GM12878 (cell line): ENCODE measurements around the gene ANO9. TPM values are rescaled to one million over a fixed set of nuclear protein-coding genes. Genes with fewer than 3 reads are reported as not detected.

Experiments
- ATAC-seq: fragments of 200-7000 bp; cut with Tn5 transposase; 3 replicates; pipeline ENCODE4 v1.9.1; 2020; ENCODE audit warnings: mild to moderate bottlenecking, moderate library complexity
- BruUV-seq: library from RNA; stranded (reverse); fragments of 400-500 nt; replicated peaks from 2 replicates; lab custom pipeline; 2021; lab: Mats Ljungman, UMichigan
- CTCF ChIA-PET: fragments of 300-600 bp; sonication (Branson Sonifier 250); formaldehyde crosslinking; extraction: SDS; loops from one replicate; lab custom pipeline; 2021; ENCODE audit warnings: inconsistent platforms; lab: Yijun Ruan, JAX
- POLR2A ChIA-PET: fragments of 350-600 bp; formaldehyde crosslinking; extraction: SDS; loops from one replicate; lab custom pipeline; 2021; ENCODE audit warnings: inconsistent platforms; lab: Charles Lee
- RAD21 ChIA-PET: fragments of 300-600 bp; sonication (Branson Sonifier 250); formaldehyde crosslinking; loops from one replicate; lab custom pipeline; 2023; ENCODE audit warnings: antibody characterized with exemption; ENCODE audit not compliant: unreplicated experiment; lab: Charles Lee
- SMC1A ChIA-PET: fragments of 300-600 bp; sonication (Branson Sonifier 250); formaldehyde crosslinking; loops from one replicate; lab custom pipeline; 2023; ENCODE audit not compliant: unreplicated experiment, uncharacterized antibody; lab: Charles Lee
- DNase-seq: peaks from one replicate; pipeline ENCODE4 v3.0.0-alpha.2; 2011; ENCODE audit warnings: low read depth, low spot score
- FAIRE-seq: peaks from 3 replicates; lab custom pipeline; 2011; peaks lifted over from hg19 to GRCh38; lab: Jason Lieb, UNC
- H2AFZ ChIP-seq: 2 replicates; pipeline ENCODE4 v1.6.0; 2011; ENCODE audit warnings: low read depth, low read length, control low read depth; ENCODE audit not compliant: control insufficient read depth
- H3K27ac ChIP-seq: 2 replicates; pipeline ENCODE4 v1.5.1; 2011; ENCODE audit warnings: control low read depth; ENCODE audit not compliant: control insufficient read depth, insufficient read depth
- H3K27me3 ChIP-seq, 2 experiments: replicated peaks in 1 of 2; 2 replicates each; pipeline versions ENCODE4 v1.6.0 to v1.6.1; 2011; ENCODE audit warnings: low read length in 1 of 2; ENCODE audit not compliant: control insufficient read depth in 2 of 2, insufficient read depth in 2 of 2
- H3K36me3 ChIP-seq, 2 experiments: 2 replicates each; pipeline ENCODE4 v1.5.1; 2011; ENCODE audit warnings: low read length in 1 of 2; ENCODE audit not compliant: control insufficient read depth in 2 of 2, insufficient read depth in 2 of 2
- H3K4me1 ChIP-seq: 2 replicates; pipeline ENCODE4 v1.6.1; 2011; ENCODE audit warnings: mild to moderate bottlenecking, low read length, moderate library complexity, mixed read lengths; ENCODE audit not compliant: control insufficient read depth, insufficient read depth
- H3K4me2 ChIP-seq: 2 replicates; pipeline ENCODE4 v1.6.0; 2011; ENCODE audit warnings: control low read depth; ENCODE audit not compliant: control insufficient read depth, insufficient read depth
- H3K4me3 ChIP-seq: fragments of 200-600 bp; sonication (generic); 2 replicates; pipeline ENCODE4 v1.5.1; 2016
- H3K79me2 ChIP-seq: 2 replicates; pipeline ENCODE4 v1.6.0; 2011; ENCODE audit warnings: low read length; ENCODE audit not compliant: control insufficient read depth, insufficient read depth
- H3K9ac ChIP-seq: 2 replicates; pipeline ENCODE4 v1.8.0; 2011; ENCODE audit warnings: low read length, control low read depth, mixed read lengths; ENCODE audit not compliant: control insufficient read depth, insufficient read depth
- H3K9me3 ChIP-seq: replicated peaks from 3 replicates; pipeline ENCODE4 v1.5.1; 2011; ENCODE audit warnings: mild to moderate bottlenecking, low read length; ENCODE audit not compliant: control insufficient read depth, insufficient read depth
- H4K20me1 ChIP-seq: 2 replicates; pipeline ENCODE4 v1.6.0; 2011; ENCODE audit not compliant: control insufficient read depth, insufficient read depth
- ASH2L ChIP-seq: fragments of 300-600, 200-600 bp; sonication (generic); IDR thresholded peaks from 2 replicates; pipeline ENCODE4 v1.6.1; 2017; ENCODE audit warnings: low read depth, mild to moderate bottlenecking, borderline replicate concordance
- BACH1 ChIP-seq: fragments of 450-650 bp; IDR thresholded peaks from 2 replicates; pipeline ENCODE4 v1.6.1; 2017; ENCODE audit warnings: mild to moderate bottlenecking, borderline replicate concordance
- EGR1 ChIP-seq, 2 experiments: IDR thresholded peaks; 1 replicate in 1 of 2; 2 replicates in 1 of 2; pipeline ENCODE4 v1.6.1; 2011 to 2012; ENCODE audit warnings: low read depth in 2 of 2, low read length in 2 of 2, borderline replicate concordance in 1 of 2, mild to moderate bottlenecking in 1 of 2, moderate library complexity in 1 of 2
- HDAC2 ChIP-seq: fragments of 200-600 bp; sonication (generic); IDR thresholded peaks from 2 replicates; pipeline ENCODE4 v1.6.1; 2017
- HDAC6 ChIP-seq: fragments of 200-600 bp; sonication (generic); IDR thresholded peaks from one replicate; pipeline ENCODE4 v1.8.0; 2017; ENCODE audit warnings: antibody characterized with exemption; ENCODE audit not compliant: unreplicated experiment
- KDM1A ChIP-seq: fragments of 200-600 bp; sonication (generic); IDR thresholded peaks from 2 replicates; pipeline ENCODE4 v1.6.1; 2016; ENCODE audit warnings: borderline replicate concordance
- REST ChIP-seq: IDR thresholded peaks from 2 replicates; pipeline ENCODE4 v1.6.1; 2012; ENCODE audit warnings: mild to moderate bottlenecking, low read depth, low read length
- RFX5 ChIP-seq: IDR thresholded peaks from 2 replicates; pipeline ENCODE4 v1.6.1; 2011; ENCODE audit warnings: low read depth, low read length, improper control_type of control experiment
- WGBS: methylation state at CpG from one replicate; pipeline ENCODE4 v1.1.6; 2016; ENCODE audit warnings: low lambda C conversion rate; ENCODE audit not compliant: insufficient replicate concordance, insufficient coverage; ENCODE audit errors: missing lambda C conversion rate; 5-methylcytosine and 5-hydroxymethylcytosine counted together
- in situ Hi-C: fragments of 300-500 bp; cut with MboI; formaldehyde crosslinking; loops from 9 replicates; pipeline ENCODE4 v1.14.3; 2018; ENCODE audit warnings: mixed read lengths
- intact Hi-C: fragments of 100-400 bp; cut with micrococcal nuclease; formaldehyde crosslinking; loops from one replicate; pipeline ENCODE4 v1.14.2; 2022; ENCODE audit not compliant: unreplicated experiment
- polyA plus RNA-seq, 11 experiments: library from polyadenylated mRNA; depleted of rRNA in 4 of 11; unstranded in 6 of 11; stranded (reverse) in 5 of 11; fragments of >200 nt; fragmentation: Nextera tagmentation in 4 of 11; fragmentation: Illumina TruSeq in 1 of 11; extraction: Ambion mirVana in 4 of 11; extraction: Trizol in 1 of 11; gene quantifications; 1 replicate in 1 of 11; 2 replicates in 10 of 11; pipeline versions ENCODE4 v1.2.1 to v1.2.3, GENCODE V29; 2011 to 2016; ENCODE audit warnings: inconsistent platforms in 2 of 11, missing spikeins in 2 of 11, low read depth in 1 of 11
- total RNA-seq, 4 experiments: library from RNA; depleted of rRNA in 3 of 4; stranded (reverse); fragments of >200 nt in 3 of 4; fragmentation: Illumina TruSeq in 1 of 4; extraction: Trizol in 1 of 4; gene quantifications; 2 replicates each; pipeline versions ENCODE4 v1.2.1 to v1.2.3, GENCODE V29; 2013 to 2021
- TF ChIP-seq, protein P1 (sequence below): fragments of 450-650 bp; IDR thresholded peaks from 2 replicates; pipeline ENCODE4 v1.6.1; 2017; ENCODE audit warnings: mild to moderate bottlenecking, moderate library complexity

Gene ANO9
- total and polyA plus RNA-seq, 10 of the 15 experiments (the other 5 are each of a cell fraction or from before 2014, with no cell fraction given), result 0.21 to 42.3 (median 12.0) TPM

DNA sequence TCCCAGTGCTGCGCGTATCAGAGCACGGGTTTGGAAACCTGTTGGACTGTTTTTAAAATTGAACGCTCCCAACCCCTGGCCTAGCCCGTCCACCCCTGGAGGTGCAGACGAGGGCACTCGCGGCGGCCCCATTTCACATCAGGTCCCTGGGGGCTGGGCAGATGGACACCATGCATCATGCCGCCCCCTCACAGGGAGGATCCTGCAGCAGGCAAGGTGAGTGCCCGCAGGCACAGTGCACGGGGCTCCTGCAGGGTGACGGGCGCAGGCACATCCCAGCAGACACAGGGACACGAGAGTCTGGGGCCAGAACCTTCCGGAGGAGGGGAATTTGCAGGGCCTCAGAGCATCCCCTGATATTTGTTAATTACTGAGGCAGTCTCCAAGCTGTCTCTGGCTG is 7.3 kb downstream of the ANO9 start:
- no peaks in the 10 kb centered on the region for H4K20me1 ChIP-seq
- TF ChIP-seq, protein P1, sequence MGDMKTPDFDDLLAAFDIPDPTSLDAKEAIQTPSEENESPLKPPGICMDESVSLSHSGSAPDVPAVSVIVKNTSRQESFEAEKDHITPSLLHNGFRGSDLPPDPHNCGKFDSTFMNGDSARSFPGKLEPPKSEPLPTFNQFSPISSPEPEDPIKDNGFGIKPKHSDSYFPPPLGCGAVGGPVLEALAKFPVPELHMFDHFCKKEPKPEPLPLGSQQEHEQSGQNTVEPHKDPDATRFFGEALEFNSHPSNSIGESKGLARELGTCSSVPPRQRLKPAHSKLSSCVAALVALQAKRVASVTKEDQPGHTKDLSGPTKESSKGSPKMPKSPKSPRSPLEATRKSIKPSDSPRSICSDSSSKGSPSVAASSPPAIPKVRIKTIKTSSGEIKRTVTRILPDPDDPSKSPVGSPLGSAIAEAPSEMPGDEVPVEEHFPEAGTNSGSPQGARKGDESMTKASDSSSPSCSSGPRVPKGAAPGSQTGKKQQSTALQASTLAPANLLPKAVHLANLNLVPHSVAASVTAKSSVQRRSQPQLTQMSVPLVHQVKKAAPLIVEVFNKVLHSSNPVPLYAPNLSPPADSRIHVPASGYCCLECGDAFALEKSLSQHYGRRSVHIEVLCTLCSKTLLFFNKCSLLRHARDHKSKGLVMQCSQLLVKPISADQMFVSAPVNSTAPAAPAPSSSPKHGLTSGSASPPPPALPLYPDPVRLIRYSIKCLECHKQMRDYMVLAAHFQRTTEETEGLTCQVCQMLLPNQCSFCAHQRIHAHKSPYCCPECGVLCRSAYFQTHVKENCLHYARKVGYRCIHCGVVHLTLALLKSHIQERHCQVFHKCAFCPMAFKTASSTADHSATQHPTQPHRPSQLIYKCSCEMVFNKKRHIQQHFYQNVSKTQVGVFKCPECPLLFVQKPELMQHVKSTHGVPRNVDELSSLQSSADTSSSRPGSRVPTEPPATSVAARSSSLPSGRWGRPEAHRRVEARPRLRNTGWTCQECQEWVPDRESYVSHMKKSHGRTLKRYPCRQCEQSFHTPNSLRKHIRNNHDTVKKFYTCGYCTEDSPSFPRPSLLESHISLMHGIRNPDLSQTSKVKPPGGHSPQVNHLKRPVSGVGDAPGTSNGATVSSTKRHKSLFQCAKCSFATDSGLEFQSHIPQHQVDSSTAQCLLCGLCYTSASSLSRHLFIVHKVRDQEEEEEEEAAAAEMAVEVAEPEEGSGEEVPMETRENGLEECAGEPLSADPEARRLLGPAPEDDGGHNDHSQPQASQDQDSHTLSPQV, result no peak
- TF ChIP-seq EGR1 (IDR thresholded peaks at IDR 0.05; ENCODE audit: borderline replicate concordance in 1 of 2, low read depth in 2 of 2, low read length in 2 of 2) (no peak), HDAC2 (no peak), REST (no peak), ASH2L (no peak), KDM1A (no peak), BACH1 (no peak), RFX5 (no peak), HDAC6 (no peak)
- TF ChIP-seq, all 136 proteins: peak for 0
- no TSS peak for BruUV-seq
- no peak for ATAC-seq
- no peak overlapping the region for H3K4me3 ChIP-seq
- no peak for FAIRE-seq
- WGBS, result 76% methylated on average over 16 of the region's 16 CpGs
- no peaks in the 10 kb centered on the region; the same call in 1 of the 2 replicates for H3K4me1 ChIP-seq
- in situ Hi-C loops (no loop called here), intact Hi-C loops (no loop called here)
- H3K27ac ChIP-seq, result no peak overlapping the region
- CTCF ChIA-PET, result no interaction called here
- H3K4me2 ChIP-seq, result no peak overlapping the region
- no peaks in the 10 kb centered on the region; a peak in 1 of 4 replicates for H3K36me3 ChIP-seq
- no peaks in the 10 kb centered on the region for H3K79me2 ChIP-seq
- RAD21 ChIA-PET, result no interaction called here
- POLR2A ChIA-PET, result no interaction called here
- SMC1A ChIA-PET, result no interaction called here
- H3K27me3 ChIP-seq, result no peaks in the 10 kb centered on the region
- DNase-seq, result no peak
- H3K9me3 ChIP-seq, result no peaks in the 10 kb centered on the region
- H2AFZ ChIP-seq, result no peak overlapping the region
- H3K9ac ChIP-seq, result no peak overlapping the region
